ENCODE results near the gene ADARB1. TPM values are rescaled to one million over a fixed set of nuclear protein-coding genes. Genes with fewer than 3 reads are reported as not detected.
"Not testable (repeated sequence)": the region's sequence is repeated elsewhere in the genome, so short reads cannot be mapped to it uniquely, and the experiment has no call there.

ADARB1 gene
- total and polyA plus RNA-seq, 5 donors, result 9.1 to 23.8 (median 19.2) TPM

- 51% methylated on average over 13 of the region's 13 CpGs for WGBS
- Histone ChIP-seq H3K27me3 (ENCODE audit: control insufficient read depth, insufficient read depth) (no peaks in the 10 kb centered on the region), H3K9me3 (ENCODE audit: control insufficient read depth, low read length) (no peaks in the 10 kb centered on the region), H3K4me3 (ENCODE audit: low read length) (no peak overlapping the region), H3K27ac (ENCODE audit: low read length) (peak overlapping the region; percentile 56), H3K4me1 (ENCODE audit: control insufficient read depth, insufficient read depth, low read length) (peaks cover 10% of the 10 kb centered on the region)
- ATAC-seq (peak in 1 of 2 donors; percentile 9), DNase-seq (peak in 2 of 3 donors; percentile 56 to 63)
- intact Hi-C loops (cut with DNase I), result no loop called here
Measured at GRCh38 chr21:45132841-45133573, 58.6 kb downstream of the ADARB1 start.

- H3K9me3 ChIP-seq (ENCODE audit: control insufficient read depth, low read length); H3K27ac ChIP-seq (ENCODE audit: low read length); H3K27me3 ChIP-seq (ENCODE audit: control insufficient read depth, insufficient read depth); intact Hi-C loops (cut with DNase I); H3K4me3 ChIP-seq (ENCODE audit: low read length); ATAC-seq; H3K4me1 ChIP-seq (ENCODE audit: control insufficient read depth, insufficient read depth, low read length): not testable (repeated sequence)
- DNase-seq, result peak in 1 of 3 donors; percentile 40
- WGBS, result 97% methylated on average over 60 of the region's 60 CpGs
Measured at GRCh38 chr21:45133574-45134278, 59.3 kb downstream of the ADARB1 start.

- H3K27me3 ChIP-seq (ENCODE audit: control insufficient read depth, insufficient read depth), result no peaks in the 10 kb centered on the region
- no peak overlapping the region for H3K4me3 ChIP-seq (ENCODE audit: low read length)
- no peaks in the 10 kb centered on the region for H3K9me3 ChIP-seq (ENCODE audit: control insufficient read depth, low read length)
- 94% methylated on average over 29 of the region's 29 CpGs for WGBS
- ATAC-seq, result no peak
- H3K4me1 ChIP-seq (ENCODE audit: control insufficient read depth, insufficient read depth, low read length), result peaks cover 7% of the 10 kb centered on the region
- intact Hi-C loops (cut with DNase I), result loop anchor here in 1 of 4 donors (5.0 kb wide), 1 partner anchor 187 kb away; no protein-coding TSS in a partner anchor
- DNase-seq, result no peak
- no peak overlapping the region for H3K27ac ChIP-seq (ENCODE audit: low read length)
Measured at GRCh38 chr21:45134279-45135076, 60.1 kb downstream of the ADARB1 start.

- DNase-seq (no peak), ATAC-seq (peak in 1 of 2 donors; percentile 30)
- H3K27me3 ChIP-seq (ENCODE audit: control insufficient read depth, insufficient read depth), result no peaks in the 10 kb centered on the region
- H3K27ac ChIP-seq (ENCODE audit: low read length), result no peak overlapping the region
- intact Hi-C loops (cut with DNase I), result loop anchor here in 1 of 4 donors (5.0 kb wide), 1 partner anchor 188 kb away; no protein-coding TSS in a partner anchor
- WGBS, result 46% methylated on average over 3 of the region's 3 CpGs
- no peak overlapping the region for H3K4me3 ChIP-seq (ENCODE audit: low read length)
- H3K9me3 ChIP-seq (ENCODE audit: control insufficient read depth, low read length), result no peaks in the 10 kb centered on the region
- peaks cover 3% of the 10 kb centered on the region for H3K4me1 ChIP-seq (ENCODE audit: control insufficient read depth, insufficient read depth, low read length)
Measured at GRCh38 chr21:45135122-45135521, 60.7 kb downstream of the ADARB1 start.

GRCh38 chr21:45135868-45136267, 61.5 kb downstream of the ADARB1 start:
- intact Hi-C loops (cut with DNase I), result loop anchor here in 2 of 4 donors (2.0 to 5.0 kb wide), 2 partner anchors 187 to 189 kb away; no protein-coding TSS in a partner anchor
- DNase-seq, result peak in 1 of 3 donors; percentile 37
- 80% methylated on average over 9 of the region's 9 CpGs for WGBS
- Histone ChIP-seq H3K4me3 (ENCODE audit: low read length) (no peak overlapping the region), H3K9me3 (ENCODE audit: control insufficient read depth, low read length) (no peaks in the 10 kb centered on the region), H3K27ac (ENCODE audit: low read length) (no peak overlapping the region), H3K4me1 (ENCODE audit: control insufficient read depth, insufficient read depth, low read length) (peaks cover 3% of the 10 kb centered on the region), H3K27me3 (ENCODE audit: control insufficient read depth, insufficient read depth) (no peaks in the 10 kb centered on the region)
- ATAC-seq, result no peak

- Histone ChIP-seq H3K4me3 (ENCODE audit: low read length) (no peak overlapping the region), H3K4me1 (ENCODE audit: control insufficient read depth, insufficient read depth, low read length) (peaks cover 3% of the 10 kb centered on the region), H3K27ac (ENCODE audit: low read length) (no peak overlapping the region), H3K27me3 (ENCODE audit: control insufficient read depth, insufficient read depth) (no peaks in the 10 kb centered on the region), H3K9me3 (ENCODE audit: control insufficient read depth, low read length) (no peaks in the 10 kb centered on the region)
- intact Hi-C loops (cut with DNase I), result loop anchor here in 2 of 4 donors (2.0 to 5.0 kb wide), 2 partner anchors 188 to 189 kb away; no protein-coding TSS in a partner anchor
- DNase-seq (peak in 1 of 3 donors; percentile 56), ATAC-seq (peak in 1 of 2 donors; percentile 3)
- 89% methylated on average over 8 of the region's 8 CpGs for WGBS
Measured at GRCh38 chr21:45136500-45136899, 62.1 kb downstream of the ADARB1 start.

- H3K4me3 ChIP-seq (ENCODE audit: low read length), result no peak overlapping the region
- intact Hi-C loops (cut with DNase I), result loop anchor here in 2 of 4 donors (2.0 to 5.0 kb wide), 2 partner anchors 188 to 190 kb away; no protein-coding TSS in a partner anchor
- H3K4me1 ChIP-seq (ENCODE audit: control insufficient read depth, insufficient read depth, low read length), result peaks cover 3% of the 10 kb centered on the region
- no peaks in the 10 kb centered on the region for H3K9me3 ChIP-seq (ENCODE audit: control insufficient read depth, low read length)
- peak; percentile 61 to 68 for ATAC-seq
- H3K27me3 ChIP-seq (ENCODE audit: control insufficient read depth, insufficient read depth), result no peaks in the 10 kb centered on the region
- peak; percentile 88 to 96 (median 91) for DNase-seq
- no peak overlapping the region for H3K27ac ChIP-seq (ENCODE audit: low read length)
- 36% methylated on average over 11 of the region's 11 CpGs for WGBS
Measured at GRCh38 chr21:45136927-45137611, 62.7 kb downstream of the ADARB1 start.

- DNase-seq (peak in 1 of 3 donors; percentile 26), ATAC-seq (no peak)
- Histone ChIP-seq H3K27me3 (ENCODE audit: control insufficient read depth, insufficient read depth) (no peaks in the 10 kb centered on the region), H3K4me1 (ENCODE audit: control insufficient read depth, insufficient read depth, low read length) (peaks cover 3% of the 10 kb centered on the region), H3K9me3 (ENCODE audit: control insufficient read depth, low read length) (no peaks in the 10 kb centered on the region), H3K27ac (ENCODE audit: low read length) (no peak overlapping the region), H3K4me3 (ENCODE audit: low read length) (no peak overlapping the region)
- intact Hi-C loops (cut with DNase I), result loop anchor here in 2 of 4 donors (2.0 to 5.0 kb wide), 2 partner anchors 189 to 190 kb away; no protein-coding TSS in a partner anchor
Measured at GRCh38 chr21:45137612-45137937, 63.2 kb downstream of the ADARB1 start.

GRCh38 chr21:45138199-45139002, 64.0 kb downstream of the ADARB1 start:
- Histone ChIP-seq H3K4me1 (ENCODE audit: control insufficient read depth, insufficient read depth, low read length) (no peaks in the 10 kb centered on the region), H3K27ac (ENCODE audit: low read length) (no peak overlapping the region), H3K4me3 (ENCODE audit: low read length) (no peak overlapping the region), H3K9me3 (ENCODE audit: control insufficient read depth, low read length) (no peaks in the 10 kb centered on the region), H3K27me3 (ENCODE audit: control insufficient read depth, insufficient read depth) (no peaks in the 10 kb centered on the region)
- WGBS, result 58% methylated on average over 12 of the region's 12 CpGs
- intact Hi-C loops (cut with DNase I), result loop anchor here in 1 of 4 donors (5.0 kb wide), 1 partner anchor 191 kb away; no protein-coding TSS in a partner anchor
- ATAC-seq, result peak; percentile 44 to 48
- peak; percentile 73 to 90 (median 80) for DNase-seq
